SIG-M5 treated with dmso at 0.1 percent for 504 hours (cell line): Measurements from ENCODE around the gene IFNA14.
"Not testable (repeated sequence)": the region's sequence is repeated elsewhere in the genome, so short reads cannot be mapped to it uniquely, and the experiment has no call there.

ENCODE experiments used
- DNase-seq: peaks from one replicate; lab custom pipeline; 2025; ENCODE audit not compliant: unreplicated experiment; lab: John Stamatoyannopoulos, UW

IFNA14 gene

DNA sequence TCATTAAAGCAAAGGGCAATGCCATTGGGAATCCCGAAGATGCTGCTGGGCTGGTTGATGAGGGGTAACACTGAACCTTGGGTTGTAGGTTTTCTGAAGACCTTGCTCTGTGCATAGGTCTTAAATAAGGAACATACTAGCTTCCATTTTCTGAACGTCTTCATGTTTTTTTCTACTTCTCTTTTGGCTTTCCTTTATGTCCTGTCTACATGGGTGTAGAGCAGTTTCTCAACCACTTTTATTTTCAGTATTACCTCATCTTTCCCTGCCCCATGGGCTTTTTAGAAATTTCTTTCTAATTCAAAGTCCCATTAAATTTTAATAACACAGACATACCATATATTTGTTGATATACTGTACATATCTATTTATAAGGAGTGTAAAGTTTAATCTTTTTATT, at the start of gene IFNA14:
TSS of gene IFNA14 (minus strand) at position 95 of the 400 bp plus-strand sequence. CDS start at position 25, 70 bp downstream.
- peak; percentile 68 for DNase-seq

GRCh38 chr9:21287280-21287679, 47.5 kb upstream of the IFNA14 start:
- peak; percentile 3 for DNase-seq

- DNase-seq, result peak; percentile 48
Observed at GRCh38 chr9:21286659-21287058, 46.9 kb upstream of the IFNA14 start.

GRCh38 chr9:21286099-21286498, 46.3 kb upstream of the IFNA14 start:
- no peak for DNase-seq

DNA sequence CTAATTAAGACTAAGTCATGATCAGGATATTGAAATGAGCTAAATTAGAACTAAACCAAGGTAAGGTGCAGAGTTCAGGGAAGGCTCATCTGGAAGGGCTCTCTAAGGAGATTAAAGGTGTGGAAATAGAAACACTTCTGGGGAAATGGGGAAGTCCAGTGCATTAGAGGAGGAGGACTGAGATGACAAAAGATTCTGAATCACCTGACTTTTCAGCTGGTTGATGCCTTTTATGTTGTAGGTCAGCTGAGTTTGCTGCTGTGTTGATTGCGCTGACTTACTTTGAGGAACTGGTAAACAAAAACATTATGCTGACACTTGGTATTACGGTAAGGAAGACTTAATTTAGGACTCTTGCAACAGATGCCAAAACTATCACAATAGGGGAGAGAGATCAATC, 41.5 kb upstream of the IFNA14 start:
- no peak for DNase-seq

DNA sequence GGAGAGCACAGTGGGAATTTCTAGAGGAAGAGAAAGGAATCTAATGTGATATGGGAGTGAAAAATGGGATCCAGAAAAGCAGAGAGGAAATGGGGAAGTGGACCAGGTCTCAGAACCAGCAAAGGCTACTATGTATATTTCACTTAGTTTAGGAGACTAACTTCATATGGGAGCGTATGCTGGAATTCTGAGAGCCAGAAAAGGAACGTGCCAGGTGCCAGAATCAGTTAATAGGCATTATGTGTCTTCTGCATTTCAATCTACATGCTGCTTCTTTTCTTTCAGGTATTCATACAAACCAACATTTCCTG, 28.5 kb upstream of the IFNA14 start:
- DNase-seq, result no peak

- DNase-seq, result peak; percentile 5
Observed at GRCh38 chr9:21267485-21268346, 27.9 kb upstream of the IFNA14 start.

DNA sequence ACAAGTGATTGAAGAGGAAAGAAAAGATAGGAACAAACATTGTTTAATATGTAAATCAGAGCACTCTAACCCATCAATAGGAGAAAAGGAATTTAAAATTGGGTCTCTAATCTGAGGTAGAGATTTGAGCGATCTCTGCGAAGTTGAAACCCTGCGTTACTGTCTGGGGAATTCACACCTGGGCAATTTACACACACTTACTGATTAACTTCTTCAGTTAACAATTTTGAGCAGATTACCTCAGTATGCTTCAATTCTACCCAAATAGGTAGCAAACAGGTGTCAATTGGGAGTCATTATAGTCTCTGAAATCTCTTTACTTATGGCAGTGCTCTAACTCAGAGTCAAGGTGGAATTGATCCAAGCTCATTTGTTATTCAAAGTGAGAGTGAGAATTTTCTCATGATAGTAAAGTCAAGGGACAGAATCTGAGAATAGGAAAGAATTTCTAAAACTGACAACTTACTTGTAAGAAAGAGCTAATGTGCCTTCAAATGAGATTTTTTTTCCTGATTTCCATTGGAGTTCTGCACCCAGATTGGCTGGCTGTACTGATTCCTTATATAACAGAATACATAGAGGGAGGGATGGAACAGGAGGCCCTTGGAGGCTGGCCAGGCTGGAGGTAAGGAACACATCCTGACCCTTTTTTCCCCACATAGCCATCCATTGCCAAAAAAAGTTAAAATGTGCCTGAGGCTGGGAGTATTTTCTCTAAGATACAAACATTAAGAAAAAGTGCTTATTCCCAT, 27.1 kb upstream of the IFNA14 start:
- no peak for DNase-seq

- DNase-seq, result no peak
Observed at GRCh38 chr9:21265421-21266189, 25.8 kb upstream of the IFNA14 start.

DNA sequence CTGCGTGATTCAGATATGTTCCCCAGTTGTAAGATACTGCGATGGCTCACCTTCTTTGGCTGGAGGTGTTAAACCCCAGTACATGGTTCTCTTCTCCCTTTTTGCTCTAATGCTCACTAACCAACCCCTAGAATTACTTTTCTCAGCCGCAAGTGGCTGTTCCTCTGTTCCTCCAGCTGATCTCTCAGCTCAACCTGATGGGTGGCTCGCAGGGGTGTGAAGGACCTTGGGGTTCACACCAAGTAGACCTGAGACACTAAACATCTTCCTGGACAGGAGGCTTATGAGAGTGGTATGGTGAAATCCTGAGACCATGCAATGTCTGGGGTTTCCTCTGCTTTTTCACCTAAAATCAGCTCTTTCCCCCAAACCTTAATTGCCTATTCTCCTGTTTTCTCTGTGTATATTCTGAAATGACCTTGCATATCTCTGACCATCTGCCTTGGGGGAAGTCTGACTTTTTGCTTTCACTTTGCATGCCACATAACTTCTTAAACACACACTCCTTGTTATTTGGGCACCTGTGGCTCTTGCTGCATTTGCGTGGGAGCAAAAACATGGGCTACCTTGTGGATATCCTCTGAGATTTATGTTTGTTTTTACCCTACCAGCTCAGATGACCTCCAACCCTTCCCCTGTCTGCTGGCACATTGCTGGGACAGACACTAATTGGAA, 15.9 kb upstream of the IFNA14 start:
- DNase-seq, result no peak

- peak; percentile 73 for DNase-seq
Observed at GRCh38 chr9:21252721-21253547, 13.1 kb upstream of the IFNA14 start.

DNA sequence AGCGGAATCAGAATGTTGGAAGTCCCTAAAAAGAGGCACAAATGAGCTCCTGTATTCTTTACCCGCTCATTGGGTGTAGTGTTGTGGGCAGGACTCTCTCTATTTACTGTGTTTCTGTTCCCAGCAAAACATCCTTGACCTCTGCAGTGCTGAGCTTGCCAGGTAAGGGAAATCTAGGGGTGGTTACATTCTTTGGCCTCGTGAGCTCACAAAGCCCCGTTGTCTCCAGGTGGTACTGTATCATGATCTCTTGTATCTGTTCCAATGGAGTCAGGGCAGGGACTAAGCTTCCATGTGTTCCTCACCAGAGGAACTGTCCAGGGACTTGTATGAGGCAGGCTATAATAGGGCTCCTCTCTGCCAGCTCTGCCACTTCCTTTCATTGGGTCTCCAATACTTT, 11.8 kb upstream of the IFNA14 start:
- DNase-seq, result no peak

DNA sequence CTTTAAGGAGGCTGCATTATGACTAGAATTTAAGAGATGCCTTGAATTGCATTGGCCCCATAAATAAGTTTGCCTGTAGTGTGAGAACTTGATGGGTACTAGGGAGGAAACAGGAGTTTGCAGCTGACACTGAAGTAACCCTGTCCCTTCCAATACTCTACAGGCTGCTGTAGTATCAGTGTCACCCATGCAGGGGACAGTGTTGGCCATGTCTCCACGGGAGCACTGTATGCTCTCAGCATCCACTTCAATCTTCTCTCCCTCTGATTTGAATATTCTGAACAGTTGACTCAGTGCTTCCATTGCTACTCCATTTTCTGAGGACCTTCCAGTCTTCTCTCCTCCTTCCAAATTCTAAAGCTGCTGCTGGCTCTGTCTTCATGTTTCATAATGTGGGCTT, 11.4 kb upstream of the IFNA14 start:
- DNase-seq, result no peak

- DNase-seq, result peak; percentile 59
Observed at GRCh38 chr9:21244836-21245235, 5.0 kb upstream of the IFNA14 start.

DNA sequence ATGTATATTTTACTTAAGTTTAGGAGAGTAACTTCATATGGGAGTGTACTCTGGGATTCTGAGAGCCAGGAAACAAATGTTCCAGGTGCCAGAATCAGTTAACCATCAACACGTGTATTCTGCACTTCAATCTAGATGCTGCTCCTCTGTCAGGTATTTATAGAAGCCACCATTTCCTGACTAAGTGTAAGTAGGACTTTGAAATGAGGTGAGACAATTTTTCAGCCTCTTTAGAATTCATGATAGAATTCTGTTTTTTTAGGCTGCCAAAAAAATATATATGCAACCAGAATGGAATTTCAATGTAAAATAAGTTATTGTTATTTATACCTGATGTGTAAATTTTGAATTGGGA, 3.5 kb downstream of the IFNA14 start:
- DNase-seq, result not testable (repeated sequence)

DNA sequence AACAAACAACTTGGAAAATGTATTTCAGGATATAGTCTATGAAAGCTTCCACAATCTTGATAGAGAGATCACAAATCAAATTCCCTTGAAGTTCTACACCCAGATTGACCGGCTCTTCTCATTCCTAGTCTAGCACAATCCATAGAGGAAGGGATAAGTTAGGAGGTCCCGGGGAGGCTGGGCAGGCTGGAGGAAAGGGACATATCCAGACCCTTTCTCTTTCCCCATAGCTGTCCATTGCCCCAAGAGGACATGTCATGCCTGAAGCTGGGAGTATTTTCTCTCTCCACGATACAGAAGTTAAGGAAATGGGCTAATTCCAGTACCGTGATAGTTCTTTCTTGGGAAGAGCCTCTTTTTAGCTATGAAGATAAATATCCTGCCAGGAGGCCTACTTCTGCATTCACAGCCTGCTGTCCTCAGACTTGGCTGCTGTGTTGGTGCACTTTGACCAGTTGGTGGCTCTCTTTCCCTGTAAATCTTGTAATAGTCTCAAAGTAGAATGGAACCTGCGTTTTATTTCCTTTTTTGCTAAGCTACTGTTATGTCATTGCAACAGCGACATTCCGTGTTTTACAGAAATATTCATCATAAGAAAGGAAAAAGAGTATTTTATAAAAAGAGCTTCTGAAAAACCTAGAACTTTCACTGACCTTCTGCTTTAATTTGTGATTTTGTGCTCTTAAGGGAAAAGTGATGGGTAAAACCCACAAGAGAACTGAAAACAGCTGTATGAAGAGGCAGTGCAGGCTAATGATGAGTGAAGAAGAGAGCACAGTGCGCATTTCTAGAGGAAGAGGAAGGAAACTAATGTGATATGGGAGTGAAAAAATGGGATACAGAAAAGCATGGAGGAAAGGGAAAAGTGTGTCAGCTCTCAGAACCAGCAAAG, 4.1 kb downstream of the IFNA14 start:
- DNase-seq, result peak; percentile 76

- no peak for DNase-seq
Observed at GRCh38 chr9:21234153-21234687, 5.6 kb downstream of the IFNA14 start.

GRCh38 chr9:21233258-21233657, 6.5 kb downstream of the IFNA14 start:
- DNase-seq, result no peak

DNA sequence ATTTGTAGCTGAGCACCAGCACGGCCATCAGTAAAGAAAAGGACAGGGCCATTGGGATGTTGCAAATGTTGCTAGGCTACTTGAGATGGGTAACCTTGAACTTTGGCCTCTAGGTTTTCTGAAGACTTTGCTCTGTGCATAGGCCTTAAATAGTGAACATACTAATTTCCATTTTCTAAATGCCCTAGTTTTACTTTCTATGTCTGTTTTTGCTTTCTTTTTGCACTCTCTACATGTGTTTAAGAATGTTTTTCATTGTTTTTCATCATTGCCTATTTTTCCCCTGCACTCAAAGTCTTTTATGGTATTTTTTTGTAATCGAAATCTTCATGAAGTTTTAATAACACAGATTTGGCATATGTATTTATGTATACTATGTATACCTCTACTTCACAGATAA, 11.7 kb downstream of the IFNA14 start, which contains the start of gene IFNA17:
TSS of gene IFNA17 (minus strand) at position 101 of the 400 bp plus-strand sequence. CDS start at position 52, 49 bp downstream.
- no peak for DNase-seq
